ENCODE data around the gene MRPL50.

The MRPL50 gene

GRCh38 chr9:101398068-101398929, at the start of gene MRPL50, which contains the start of gene ZNF189:
MRPL50 (minus strand) TSS chr9:101398618; CDS start chr9:101398592, 26 bp downstream.
ZNF189 (plus strand) TSS chr9:101398851; CDS start chr9:101399157, 306 bp downstream.
- DNase-seq (ENCODE audit: low read depth in 4 of 4, low spot score in 1 of 4) = peak; percentile 88 to 95 (median 90)

- no peak for DNase-seq (ENCODE audit: low read depth in 4 of 4, low spot score in 1 of 4)
Observed at GRCh38 chr9:101446732-101447131, 48.3 kb upstream of the MRPL50 start.

GRCh38 chr9:101445353-101446029, 47.1 kb upstream of the MRPL50 start:
- no peak for DNase-seq (ENCODE audit: low read depth in 4 of 4, low spot score in 1 of 4)

GRCh38 chr9:101443364-101443771, 45.0 kb upstream of the MRPL50 start:
- no peak for DNase-seq (ENCODE audit: low read depth in 4 of 4, low spot score in 1 of 4)

- no peak for DNase-seq (ENCODE audit: low read depth in 4 of 4, low spot score in 1 of 4)
Observed at GRCh38 chr9:101442736-101443135, 44.3 kb upstream of the MRPL50 start.

GRCh38 chr9:101442318-101442717, 43.9 kb upstream of the MRPL50 start:
- no peak for DNase-seq (ENCODE audit: low read depth in 4 of 4, low spot score in 1 of 4)

GRCh38 chr9:101440714-101441230, 42.4 kb upstream of the MRPL50 start:
- no peak for DNase-seq (ENCODE audit: low read depth in 4 of 4, low spot score in 1 of 4)

GRCh38 chr9:101438523-101438922, 40.1 kb upstream of the MRPL50 start:
- no peak for DNase-seq (ENCODE audit: low read depth in 4 of 4, low spot score in 1 of 4)

- DNase-seq (ENCODE audit: low read depth in 4 of 4, low spot score in 1 of 4) = no peak
Observed at GRCh38 chr9:101437806-101438232, 39.4 kb upstream of the MRPL50 start.

GRCh38 chr9:101435601-101436079, 37.2 kb upstream of the MRPL50 start, which contains the start of gene ALDOB:
ALDOB (minus strand) TSS chr9:101435774; CDS start chr9:101430887, 4,887 bp downstream.
- no peak for DNase-seq (ENCODE audit: low read depth in 4 of 4, low spot score in 1 of 4)

GRCh38 chr9:101434998-101435397, 36.6 kb upstream of the MRPL50 start:
- DNase-seq (ENCODE audit: low read depth in 4 of 4, low spot score in 1 of 4) = no peak

GRCh38 chr9:101433229-101433628, 34.8 kb upstream of the MRPL50 start:
- no peak for DNase-seq (ENCODE audit: low read depth in 4 of 4, low spot score in 1 of 4)

- no peak for DNase-seq (ENCODE audit: low read depth in 4 of 4, low spot score in 1 of 4)
Observed at GRCh38 chr9:101432740-101433139, 34.3 kb upstream of the MRPL50 start.

GRCh38 chr9:101432171-101432570, 33.8 kb upstream of the MRPL50 start:
- no peak for DNase-seq (ENCODE audit: low read depth in 4 of 4, low spot score in 1 of 4)

- DNase-seq (ENCODE audit: low read depth in 4 of 4, low spot score in 1 of 4) = no peak
Observed at GRCh38 chr9:101429736-101430135, 31.3 kb upstream of the MRPL50 start.

- no peak for DNase-seq (ENCODE audit: low read depth in 4 of 4, low spot score in 1 of 4)
Observed at GRCh38 chr9:101428909-101429308, 30.5 kb upstream of the MRPL50 start.

GRCh38 chr9:101427957-101428655, 29.7 kb upstream of the MRPL50 start:
- DNase-seq (ENCODE audit: low read depth in 4 of 4, low spot score in 1 of 4) = no peak

GRCh38 chr9:101427358-101427757, 28.9 kb upstream of the MRPL50 start:
- DNase-seq (ENCODE audit: low read depth in 4 of 4, low spot score in 1 of 4) = no peak

GRCh38 chr9:101421653-101422065, 23.2 kb upstream of the MRPL50 start:
- no peak for DNase-seq (ENCODE audit: low read depth in 4 of 4, low spot score in 1 of 4)

- no peak for DNase-seq (ENCODE audit: low read depth in 4 of 4, low spot score in 1 of 4)
Observed at GRCh38 chr9:101419863-101420262, 21.4 kb upstream of the MRPL50 start.
